B cell (primary cell): ENCODE data around the gene RNASET2.

ENCODE experiments used
- EZH2 ChIP-seq: IDR thresholded peaks from 2 replicates; pipeline ENCODE4 v1.6.1; 2012; ENCODE audit warnings: borderline replicate concordance, low read depth, mild to moderate bottlenecking, moderate library complexity, low read length; ENCODE audit not compliant: insufficient read depth, poor library complexity, severe bottlenecking
- TF ChIP-seq, protein P1 (sequence below): fragments of 200-600 bp; IDR thresholded peaks from one replicate; pipeline ENCODE4 v1.8.0; 2022; ENCODE audit warnings: antibody characterized with exemption, mild to moderate bottlenecking

DNA sequence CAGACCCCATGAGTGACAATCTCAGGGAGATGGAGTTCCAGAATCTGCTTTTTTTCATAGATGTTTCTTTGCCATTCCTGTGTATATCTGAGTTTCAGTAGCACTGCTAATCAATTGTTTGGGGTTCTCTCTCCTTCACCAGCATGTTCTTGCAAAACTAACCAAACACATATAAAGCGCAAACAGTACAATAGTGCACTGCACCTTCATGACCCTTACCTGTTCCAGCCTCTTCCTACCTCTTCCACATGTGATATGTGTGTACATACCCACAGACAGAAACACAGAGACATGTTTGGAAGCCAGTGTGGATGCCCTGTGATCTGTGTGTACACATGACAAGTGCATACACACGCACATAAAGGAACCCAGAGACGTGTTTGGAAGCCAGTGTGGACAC is 41.0 kb upstream of the RNASET2 start:
- TF ChIP-seq, protein P1, sequence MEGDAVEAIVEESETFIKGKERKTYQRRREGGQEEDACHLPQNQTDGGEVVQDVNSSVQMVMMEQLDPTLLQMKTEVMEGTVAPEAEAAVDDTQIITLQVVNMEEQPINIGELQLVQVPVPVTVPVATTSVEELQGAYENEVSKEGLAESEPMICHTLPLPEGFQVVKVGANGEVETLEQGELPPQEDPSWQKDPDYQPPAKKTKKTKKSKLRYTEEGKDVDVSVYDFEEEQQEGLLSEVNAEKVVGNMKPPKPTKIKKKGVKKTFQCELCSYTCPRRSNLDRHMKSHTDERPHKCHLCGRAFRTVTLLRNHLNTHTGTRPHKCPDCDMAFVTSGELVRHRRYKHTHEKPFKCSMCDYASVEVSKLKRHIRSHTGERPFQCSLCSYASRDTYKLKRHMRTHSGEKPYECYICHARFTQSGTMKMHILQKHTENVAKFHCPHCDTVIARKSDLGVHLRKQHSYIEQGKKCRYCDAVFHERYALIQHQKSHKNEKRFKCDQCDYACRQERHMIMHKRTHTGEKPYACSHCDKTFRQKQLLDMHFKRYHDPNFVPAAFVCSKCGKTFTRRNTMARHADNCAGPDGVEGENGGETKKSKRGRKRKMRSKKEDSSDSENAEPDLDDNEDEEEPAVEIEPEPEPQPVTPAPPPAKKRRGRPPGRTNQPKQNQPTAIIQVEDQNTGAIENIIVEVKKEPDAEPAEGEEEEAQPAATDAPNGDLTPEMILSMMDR: no peak
- no peak for TF ChIP-seq EZH2
